Left cardiac atrium (tissue), 4 donors: ENCODE data around the gene MAP7. TPM values are rescaled to one million over a fixed set of nuclear protein-coding genes. Genes with fewer than 3 reads are reported as not detected.
"Not testable (repeated sequence)": the region's sequence is repeated elsewhere in the genome, so short reads cannot be mapped to it uniquely, and the experiment has no call there.

Experiments
- ATAC-seq, 2 donors: fragments of 200-7000 bp; cut with Tn5 transposase; one replicate each; pipeline ENCODE4 v1.9.1; 2020; ENCODE audit warnings: mild to moderate bottlenecking in 2 of 2, moderate library complexity in 2 of 2
- DNase-seq: peaks from one replicate; pipeline ENCODE4 v3.0.0-alpha.2; 2020
- intact Hi-C, 2 donors: fragments of 100-400 bp; cut with DNase I; formaldehyde crosslinking; loops; one replicate each; pipeline versions ENCODE4 v1.14.1 to v1.15.1; 2022 to 2023
- total RNA-seq, 2 donors: library from RNA; stranded (reverse); fragmentation: NEBNext Ultra II Directional; extraction: Animal tissue kit (Norgen Biotek cat#: 25700); gene quantifications; one replicate each; pipeline ENCODE4 v1.2.1, GENCODE V29; 2021
- donor health status: DM: no; HTN: yes; CAD: no.
- donor health status: DM: no; HTN: yes; CAD: no; lungs with severe emphysema.
- donor health status: DM: yes; HTN: yes; CAD: no.
- donor health status: Dilated cardiomyopathy.

The MAP7 gene
- total RNA-seq, 2 donors from 2014 or later = 2.2 to 2.3 TPM

- not testable (repeated sequence) for ATAC-seq
These were observed 60.6 kb downstream of the MAP7 start for GRCh38 chr6:136489689-136490033.

GRCh38 chr6:136487759-136488425, 62.3 kb downstream of the MAP7 start:
- ATAC-seq = no peak
- intact Hi-C loops = no loop called here
- no peak for DNase-seq

More at GRCh38 chr6:136489689-136490033, 60.6 kb downstream of the MAP7 start:
- DNase-seq, intact Hi-C loops: not testable (repeated sequence)

GRCh38 chr6:136486357-136486756, 63.9 kb downstream of the MAP7 start:
- intact Hi-C loops = no loop called here
- DNase-seq = no peak
- ATAC-seq = peak in 1 of 2 donors; percentile 59

GRCh38 chr6:136483906-136484305, 66.3 kb downstream of the MAP7 start:
- no peak for DNase-seq
- no peak for ATAC-seq
- intact Hi-C loops = no loop called here

GRCh38 chr6:136483005-136483404, 67.2 kb downstream of the MAP7 start:
- ATAC-seq, DNase-seq, intact Hi-C loops: not testable (repeated sequence)

GRCh38 chr6:136477548-136477947, 72.7 kb downstream of the MAP7 start:
- ATAC-seq = no peak
- DNase-seq = no peak
- intact Hi-C loops = no loop called here

- intact Hi-C loops = no loop called here
- ATAC-seq (no peak), DNase-seq (no peak)
These were observed 74.5 kb downstream of the MAP7 start for GRCh38 chr6:136475686-136476085.

- DNase-seq (no peak), ATAC-seq (no peak)
- intact Hi-C loops = no loop called here
These were observed 76.0 kb downstream of the MAP7 start for GRCh38 chr6:136474241-136474640.

GRCh38 chr6:136471922-136472321, 78.3 kb downstream of the MAP7 start:
- ATAC-seq (no peak), DNase-seq (no peak)
- intact Hi-C loops = no loop called here

- no peak for ATAC-seq
These were observed 78.8 kb downstream of the MAP7 start for GRCh38 chr6:136471372-136471771.

GRCh38 chr6:136470044-136470443, 80.2 kb downstream of the MAP7 start:
- no peak for ATAC-seq
- no peak for DNase-seq
- intact Hi-C loops = no loop called here

More at GRCh38 chr6:136471372-136471771, 78.8 kb downstream of the MAP7 start:
- intact Hi-C loops = no loop called here
- no peak for DNase-seq

- intact Hi-C loops = no loop called here
- DNase-seq (no peak), ATAC-seq (no peak)
These were observed 81.1 kb downstream of the MAP7 start for GRCh38 chr6:136469154-136469553.

GRCh38 chr6:136468711-136469110, 81.5 kb downstream of the MAP7 start:
- ATAC-seq (no peak), DNase-seq (no peak)
- intact Hi-C loops = no loop called here

- intact Hi-C loops = no loop called here
- DNase-seq = no peak
- ATAC-seq = no peak
These were observed 83.0 kb downstream of the MAP7 start for GRCh38 chr6:136467186-136467585.

GRCh38 chr6:136466777-136467176, 83.4 kb downstream of the MAP7 start:
- intact Hi-C loops = no loop called here
- ATAC-seq (no peak), DNase-seq (no peak)

GRCh38 chr6:136465766-136466303, 84.4 kb downstream of the MAP7 start:
- DNase-seq (no peak), ATAC-seq (no peak)
- intact Hi-C loops = no loop called here

- intact Hi-C loops = no loop called here
- DNase-seq = no peak
- no peak for ATAC-seq
These were observed 85.3 kb downstream of the MAP7 start for GRCh38 chr6:136464874-136465273.

- DNase-seq (no peak), ATAC-seq (no peak)
- intact Hi-C loops = no loop called here
These were observed 86.1 kb downstream of the MAP7 start for GRCh38 chr6:136464148-136464547.

- ATAC-seq = no peak
- DNase-seq = no peak
- intact Hi-C loops = no loop called here
These were observed 86.5 kb downstream of the MAP7 start for GRCh38 chr6:136463743-136464142.

- intact Hi-C loops = no loop called here
- ATAC-seq (peak in 1 of 2 donors; percentile 21), DNase-seq (no peak)
These were observed 103.5 kb downstream of the MAP7 start for GRCh38 chr6:136446579-136447187.

GRCh38 chr6:136446145-136446544, 104.1 kb downstream of the MAP7 start:
- intact Hi-C loops = no loop called here
- no peak for DNase-seq
- ATAC-seq = no peak
